ENCODE measurements around the gene ENOX2. TPM values are rescaled to one million over a fixed set of nuclear protein-coding genes. Genes with fewer than 3 reads are reported as not detected.

The ENOX2 gene
- total RNA-seq, 1 donor from 2014 or later: 8.1 TPM

- no peak for DNase-seq (ENCODE audit: low read depth)
- TF ChIP-seq CTCF (conservative IDR thresholded peaks at IDR 0.05; ENCODE audit: low read depth, low read length): no peak
- no peak overlapping the region for H3K4me3 ChIP-seq (ENCODE audit: low read depth, low read length)
These were observed 207.1 kb downstream of the ENOX2 start for GRCh38 chrX:130695931-130696330.

- no peak for TF ChIP-seq CTCF (conservative IDR thresholded peaks at IDR 0.05; ENCODE audit: low read depth, low read length)
- no peak for DNase-seq (ENCODE audit: low read depth)
- no peak overlapping the region for H3K4me3 ChIP-seq (ENCODE audit: low read depth, low read length)
These were observed 208.0 kb downstream of the ENOX2 start for GRCh38 chrX:130694983-130695382.

GRCh38 chrX:130691576-130691975 is 211.4 kb downstream of the ENOX2 start:
- TF ChIP-seq CTCF (conservative IDR thresholded peaks at IDR 0.05; ENCODE audit: low read depth, low read length): no peak
- H3K4me3 ChIP-seq (ENCODE audit: low read depth, low read length): no peak overlapping the region
- no peak for DNase-seq (ENCODE audit: low read depth)

GRCh38 chrX:130688360-130688759 is 214.6 kb downstream of the ENOX2 start:
- TF ChIP-seq CTCF (conservative IDR thresholded peaks at IDR 0.05; ENCODE audit: low read depth, low read length): no peak
- DNase-seq (ENCODE audit: low read depth): no peak
- H3K4me3 ChIP-seq (ENCODE audit: low read depth, low read length): no peak overlapping the region

- no peak for DNase-seq (ENCODE audit: low read depth)
- H3K4me3 ChIP-seq (ENCODE audit: low read depth, low read length): no peak overlapping the region
- no peak for TF ChIP-seq CTCF (conservative IDR thresholded peaks at IDR 0.05; ENCODE audit: low read depth, low read length)
These were observed 220.0 kb downstream of the ENOX2 start for GRCh38 chrX:130682990-130683389.

GRCh38 chrX:130680164-130681035 is 222.6 kb downstream of the ENOX2 start:
- H3K4me3 ChIP-seq (ENCODE audit: low read depth, low read length): no peak overlapping the region
- no peak for DNase-seq (ENCODE audit: low read depth)
- TF ChIP-seq CTCF (conservative IDR thresholded peaks at IDR 0.05; ENCODE audit: low read depth, low read length): no peak

- H3K4me3 ChIP-seq (ENCODE audit: low read depth, low read length): no peak overlapping the region
- no peak for DNase-seq (ENCODE audit: low read depth)
- TF ChIP-seq CTCF (conservative IDR thresholded peaks at IDR 0.05; ENCODE audit: low read depth, low read length): no peak
These were observed 226.1 kb downstream of the ENOX2 start for GRCh38 chrX:130676861-130677260.

Data from epithelial cell of proximal tubule (primary cell).